PFSK-1 (cell line): Measurements from ENCODE around the gene SLC24A3.

Experiments
- SIN3A ChIP-seq: IDR thresholded peaks from 2 replicates; pipeline ENCODE4 v1.6.1; 2012; ENCODE audit warnings: mild to moderate bottlenecking, low read length, moderate library complexity, borderline replicate concordance; ENCODE audit not compliant: insufficient read depth
- TAF1 ChIP-seq: IDR thresholded peaks from 2 replicates; pipeline ENCODE4 v1.6.1; 2012; ENCODE audit warnings: low read length, control low read depth, borderline replicate concordance; ENCODE audit not compliant: insufficient read depth
- TF ChIP-seq, protein P1 (sequence below), 2 experiments: IDR thresholded peaks; 2 replicates each; pipeline versions ENCODE4 v1.6.1 to v1.8.0; 2011 to 2012; ENCODE audit warnings: low read depth in 2 of 2, low read length in 2 of 2, control low read depth in 1 of 2, inconsistent platforms in 1 of 2, mild to moderate bottlenecking in 1 of 2, moderate library complexity in 1 of 2; ENCODE audit not compliant: insufficient read depth in 1 of 2

DNA sequence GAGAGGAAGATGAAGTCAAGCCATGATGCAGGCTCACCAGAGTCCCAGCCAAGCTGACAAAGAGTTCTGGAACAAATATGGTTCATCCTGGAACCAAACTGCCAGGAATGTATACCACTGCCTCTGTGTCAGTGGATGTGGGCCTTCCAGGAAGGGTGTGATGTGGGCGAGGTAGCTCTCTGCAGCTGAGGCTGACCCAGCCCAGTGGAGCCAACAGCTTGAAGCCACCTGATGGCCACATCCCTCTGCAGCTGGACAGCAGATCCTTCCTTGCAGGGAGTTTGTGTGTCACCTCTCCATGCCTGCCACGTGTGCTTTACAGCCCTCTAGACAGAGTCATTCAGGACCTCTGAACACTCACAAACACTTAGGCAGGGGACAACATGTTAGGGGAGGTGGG is 403.6 kb downstream of the SLC24A3 start:
- TF ChIP-seq SIN3A = no peak
- TF ChIP-seq TAF1 = no peak
- TF ChIP-seq, protein P1, sequence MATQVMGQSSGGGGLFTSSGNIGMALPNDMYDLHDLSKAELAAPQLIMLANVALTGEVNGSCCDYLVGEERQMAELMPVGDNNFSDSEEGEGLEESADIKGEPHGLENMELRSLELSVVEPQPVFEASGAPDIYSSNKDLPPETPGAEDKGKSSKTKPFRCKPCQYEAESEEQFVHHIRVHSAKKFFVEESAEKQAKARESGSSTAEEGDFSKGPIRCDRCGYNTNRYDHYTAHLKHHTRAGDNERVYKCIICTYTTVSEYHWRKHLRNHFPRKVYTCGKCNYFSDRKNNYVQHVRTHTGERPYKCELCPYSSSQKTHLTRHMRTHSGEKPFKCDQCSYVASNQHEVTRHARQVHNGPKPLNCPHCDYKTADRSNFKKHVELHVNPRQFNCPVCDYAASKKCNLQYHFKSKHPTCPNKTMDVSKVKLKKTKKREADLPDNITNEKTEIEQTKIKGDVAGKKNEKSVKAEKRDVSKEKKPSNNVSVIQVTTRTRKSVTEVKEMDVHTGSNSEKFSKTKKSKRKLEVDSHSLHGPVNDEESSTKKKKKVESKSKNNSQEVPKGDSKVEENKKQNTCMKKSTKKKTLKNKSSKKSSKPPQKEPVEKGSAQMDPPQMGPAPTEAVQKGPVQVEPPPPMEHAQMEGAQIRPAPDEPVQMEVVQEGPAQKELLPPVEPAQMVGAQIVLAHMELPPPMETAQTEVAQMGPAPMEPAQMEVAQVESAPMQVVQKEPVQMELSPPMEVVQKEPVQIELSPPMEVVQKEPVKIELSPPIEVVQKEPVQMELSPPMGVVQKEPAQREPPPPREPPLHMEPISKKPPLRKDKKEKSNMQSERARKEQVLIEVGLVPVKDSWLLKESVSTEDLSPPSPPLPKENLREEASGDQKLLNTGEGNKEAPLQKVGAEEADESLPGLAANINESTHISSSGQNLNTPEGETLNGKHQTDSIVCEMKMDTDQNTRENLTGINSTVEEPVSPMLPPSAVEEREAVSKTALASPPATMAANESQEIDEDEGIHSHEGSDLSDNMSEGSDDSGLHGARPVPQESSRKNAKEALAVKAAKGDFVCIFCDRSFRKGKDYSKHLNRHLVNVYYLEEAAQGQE (IDR thresholded peaks at IDR 0.05; ENCODE audit: insufficient read depth in 1 of 2, low read depth in 2 of 2, low read length in 2 of 2) = no peak
